Smooth muscle cell (in vitro differentiated cells): ENCODE results near the gene LDB2. TPM values are rescaled to one million over a fixed set of nuclear protein-coding genes. Genes with fewer than 3 reads are reported as not detected.

Experiments
- DNase-seq: peaks from one replicate; lab custom pipeline; 2025; ENCODE audit not compliant: unreplicated experiment; lab: John Stamatoyannopoulos, UW
- H2AFZ ChIP-seq: fragments of 200-600 bp; sonication (generic); 2 replicates; pipeline ENCODE4 v1.6.0; 2016; ENCODE audit warnings: antibody characterized with exemption, low read depth, mild to moderate bottlenecking
- H3F3A ChIP-seq: fragments of 200-600 bp; sonication (generic); 2 replicates; pipeline ENCODE4 v1.6.0; 2017; ENCODE audit warnings: antibody characterized with exemption, low read depth
- H3K27ac ChIP-seq: fragments of 200-600 bp; sonication (generic); 2 replicates; pipeline ENCODE4 v1.5.1; 2016; ENCODE audit warnings: low read depth, mild to moderate bottlenecking
- H3K27me3 ChIP-seq: fragments of 200-600 bp; sonication (generic); 2 replicates; pipeline ENCODE4 v1.6.1; 2016; ENCODE audit warnings: low read depth, mild to moderate bottlenecking
- H3K36me3 ChIP-seq: fragments of 200-600 bp; sonication (generic); 2 replicates; pipeline ENCODE4 v1.5.1; 2016; ENCODE audit warnings: low read depth
- H3K4me1 ChIP-seq: fragments of 200-600 bp; sonication (generic); 2 replicates; pipeline ENCODE4 v1.5.1; 2016; ENCODE audit warnings: low read depth
- H3K4me2 ChIP-seq: fragments of 200-600 bp; sonication (generic); 2 replicates; pipeline ENCODE4 v1.6.0; 2016; ENCODE audit warnings: mild to moderate bottlenecking
- H3K4me3 ChIP-seq: fragments of 200-600 bp; sonication (generic); 2 replicates; pipeline ENCODE4 v1.5.1; 2016; ENCODE audit warnings: mild to moderate bottlenecking
- H3K79me2 ChIP-seq: fragments of 200-600 bp; sonication (generic); 2 replicates; pipeline ENCODE4 v1.6.0; 2016; ENCODE audit warnings: low read depth, mild to moderate bottlenecking
- H3K9ac ChIP-seq: fragments of 200-600 bp; sonication (generic); 2 replicates; pipeline ENCODE4 v1.6.0; 2016; ENCODE audit warnings: low read depth
- H3K9me3 ChIP-seq: fragments of 200-600 bp; sonication (generic); replicated peaks from 2 replicates; pipeline ENCODE4 v1.5.1; 2016; ENCODE audit warnings: low read depth
- H4K20me1 ChIP-seq: fragments of 200-600 bp; sonication (generic); 2 replicates; pipeline ENCODE4 v1.6.0; 2016; ENCODE audit warnings: low read depth
- WGBS: methylation state at CpG from one replicate; pipeline ENCODE4 v1.1.7; 2016; ENCODE audit warnings: low lambda C conversion rate; 5-methylcytosine and 5-hydroxymethylcytosine counted together
- polyA plus RNA-seq: library from polyadenylated mRNA; unstranded; fragments of >200 nt; fragmentation: Nextera tagmentation; extraction: Ambion mirVana; gene quantifications from 2 replicates; pipeline ENCODE4 v1.2.1, GENCODE V29; 2016
- total RNA-seq: library from RNA; depleted of rRNA; stranded (reverse); fragments of >200 nt; gene quantifications from 2 replicates; pipeline ENCODE4 v1.2.3, GENCODE V29; 2014
- TF ChIP-seq, protein P1 (sequence below): fragments of 200-600 bp; sonication (generic); IDR thresholded peaks from 2 replicates; pipeline ENCODE4 v1.5.1; 2017; ENCODE audit warnings: borderline replicate concordance, mild to moderate bottlenecking, antibody characterized with exemption; ENCODE audit not compliant: insufficient read depth, poor library complexity, severe bottlenecking

Gene LDB2
- total and polyA plus RNA-seq, 2 experiments from 2014 or later, result 30.6 to 61.5 TPM

DNA sequence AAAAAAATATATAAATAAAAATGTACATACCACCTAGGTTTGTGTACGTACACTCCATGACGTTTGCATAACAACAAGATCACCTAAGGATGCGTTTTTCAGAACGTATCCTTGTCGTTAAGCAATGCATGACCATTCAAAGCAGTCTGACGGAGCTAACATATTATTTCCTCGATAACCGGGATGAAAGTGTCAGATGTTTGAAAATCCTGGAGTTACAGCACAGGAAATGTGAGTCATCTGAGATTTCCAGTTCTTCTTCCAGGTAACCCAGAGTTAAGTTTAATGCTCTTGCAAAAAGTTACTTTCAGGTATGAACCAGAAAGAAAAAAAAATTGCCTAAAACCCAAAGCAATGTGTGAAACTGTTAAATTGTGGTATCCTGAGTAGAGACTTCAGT, 107.9 kb downstream of the LDB2 start:
- Histone ChIP-seq H3K4me1 (peaks cover 5% of the 10 kb centered on the region), H3K27me3 (no peaks in the 10 kb centered on the region), H3K9me3 (no peaks in the 10 kb centered on the region), H3K4me2 (no peak overlapping the region), H3K9ac (no peak overlapping the region), H3K36me3 (no peaks in the 10 kb centered on the region), H4K20me1 (no peaks in the 10 kb centered on the region), H3K27ac (no peak overlapping the region), H3K79me2 (no peaks in the 10 kb centered on the region), H2AFZ (no peak overlapping the region), H3K4me3 (no peak overlapping the region), H3F3A (peaks cover 3% of the 10 kb centered on the region)
- TF ChIP-seq, protein P1, sequence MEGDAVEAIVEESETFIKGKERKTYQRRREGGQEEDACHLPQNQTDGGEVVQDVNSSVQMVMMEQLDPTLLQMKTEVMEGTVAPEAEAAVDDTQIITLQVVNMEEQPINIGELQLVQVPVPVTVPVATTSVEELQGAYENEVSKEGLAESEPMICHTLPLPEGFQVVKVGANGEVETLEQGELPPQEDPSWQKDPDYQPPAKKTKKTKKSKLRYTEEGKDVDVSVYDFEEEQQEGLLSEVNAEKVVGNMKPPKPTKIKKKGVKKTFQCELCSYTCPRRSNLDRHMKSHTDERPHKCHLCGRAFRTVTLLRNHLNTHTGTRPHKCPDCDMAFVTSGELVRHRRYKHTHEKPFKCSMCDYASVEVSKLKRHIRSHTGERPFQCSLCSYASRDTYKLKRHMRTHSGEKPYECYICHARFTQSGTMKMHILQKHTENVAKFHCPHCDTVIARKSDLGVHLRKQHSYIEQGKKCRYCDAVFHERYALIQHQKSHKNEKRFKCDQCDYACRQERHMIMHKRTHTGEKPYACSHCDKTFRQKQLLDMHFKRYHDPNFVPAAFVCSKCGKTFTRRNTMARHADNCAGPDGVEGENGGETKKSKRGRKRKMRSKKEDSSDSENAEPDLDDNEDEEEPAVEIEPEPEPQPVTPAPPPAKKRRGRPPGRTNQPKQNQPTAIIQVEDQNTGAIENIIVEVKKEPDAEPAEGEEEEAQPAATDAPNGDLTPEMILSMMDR, result no peak
- 67% methylated on average over 8 of the region's 8 CpGs for WGBS
- no peak for DNase-seq

DNA sequence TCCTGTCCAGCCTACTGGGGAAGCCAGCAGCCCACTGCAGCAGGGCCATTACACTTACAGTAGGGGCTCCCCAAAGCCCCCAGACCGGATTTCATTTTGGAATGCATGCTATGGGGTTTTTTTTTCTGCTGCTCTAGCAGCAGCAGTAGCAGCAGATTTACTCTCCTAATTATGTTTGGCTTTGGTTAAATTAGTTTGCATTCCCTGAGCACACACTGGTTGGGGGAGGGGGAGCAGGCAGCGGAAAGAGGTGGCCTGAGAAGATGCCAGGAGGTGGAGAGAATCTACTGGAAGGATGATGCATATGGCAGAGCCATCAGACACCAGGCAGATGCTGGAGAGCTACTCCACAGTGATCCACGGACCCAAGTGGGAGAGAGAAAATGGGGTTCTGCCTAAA, 109.6 kb downstream of the LDB2 start:
- Histone ChIP-seq H3F3A (peaks cover 7% of the 10 kb centered on the region), H3K9ac (no peak overlapping the region), H3K27me3 (no peaks in the 10 kb centered on the region), H4K20me1 (no peaks in the 10 kb centered on the region), H3K36me3 (no peaks in the 10 kb centered on the region), H3K4me2 (no peak overlapping the region), H3K4me1 (peaks cover 6% of the 10 kb centered on the region), H3K9me3 (no peaks in the 10 kb centered on the region), H2AFZ (no peak overlapping the region), H3K4me3 (no peak overlapping the region), H3K27ac (no peak overlapping the region), H3K79me2 (no peaks in the 10 kb centered on the region)
- TF ChIP-seq, protein P1, result no peak
- 68% methylated on average over 3 of the region's 3 CpGs for WGBS
- no peak for DNase-seq

DNA sequence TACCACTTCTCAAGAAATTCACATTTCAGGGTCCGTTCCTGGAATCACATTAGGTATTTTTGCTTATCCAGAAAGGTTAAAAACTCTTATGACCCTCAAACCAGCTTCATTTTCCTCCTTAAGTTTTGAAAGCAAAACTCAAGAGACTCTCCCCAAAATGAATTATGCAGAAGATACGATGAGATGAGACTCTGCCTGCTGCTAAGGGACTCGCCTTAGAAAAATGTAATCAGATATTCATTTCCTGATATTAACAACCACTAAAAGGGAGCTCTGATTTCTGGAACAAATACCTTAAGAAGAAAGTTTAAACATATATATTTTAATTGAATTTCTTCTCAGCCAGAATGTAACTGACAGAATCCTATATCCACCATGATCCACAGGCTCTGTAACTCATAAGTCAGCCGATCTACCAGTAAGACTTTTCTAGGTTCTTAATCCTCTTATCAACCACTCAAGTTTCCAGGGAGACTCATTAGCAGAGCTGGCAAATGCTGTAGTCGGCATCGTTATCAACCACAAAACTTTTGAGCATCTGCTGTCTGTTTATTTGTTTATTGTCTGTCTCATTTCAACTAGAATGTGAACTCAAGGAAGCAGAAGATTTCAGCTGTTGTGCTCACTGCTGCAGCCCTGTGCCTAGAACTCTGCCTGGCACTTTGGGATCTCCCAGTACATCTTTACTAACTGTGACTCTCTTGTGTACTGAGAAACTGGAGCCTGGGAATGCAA, 112.5 kb downstream of the LDB2 start:
- Histone ChIP-seq H3K9me3 (no peaks in the 10 kb centered on the region), H4K20me1 (no peaks in the 10 kb centered on the region), H3K4me2 (peak overlapping the region; percentile 65), H3K36me3 (no peaks in the 10 kb centered on the region), H3K27ac (peak overlapping the region; percentile 58), H3F3A (peaks cover 7% of the 10 kb centered on the region), H3K27me3 (no peaks in the 10 kb centered on the region), H3K79me2 (no peaks in the 10 kb centered on the region), H3K4me1 (peaks cover 12% of the 10 kb centered on the region), H2AFZ (no peak overlapping the region), H3K9ac (no peak overlapping the region), H3K4me3 (no peak overlapping the region)
- TF ChIP-seq, protein P1, result no peak
- DNase-seq, result no peak
- 28% methylated on average over 6 of the region's 6 CpGs for WGBS

DNA sequence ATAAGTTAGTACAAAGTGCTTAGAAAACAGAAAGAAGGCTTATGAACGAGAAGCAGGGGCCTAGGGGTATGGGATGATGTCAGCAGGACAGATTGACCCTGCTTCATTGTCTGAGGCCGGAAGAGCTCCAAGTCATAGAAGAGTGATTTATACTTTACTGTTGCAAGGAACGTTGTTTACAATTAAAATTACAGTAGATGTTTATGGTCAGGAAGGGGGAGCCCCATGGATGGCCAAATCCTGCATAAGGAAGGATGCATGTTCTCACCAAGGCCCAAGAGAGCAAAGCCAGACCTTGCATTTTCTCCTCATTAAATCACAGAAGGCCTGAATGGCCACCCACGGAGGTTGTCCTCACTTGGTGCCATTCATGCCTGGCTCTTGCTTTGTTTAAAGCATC, 115.3 kb downstream of the LDB2 start:
- Histone ChIP-seq H3K9me3 (no peaks in the 10 kb centered on the region), H3K9ac (no peak overlapping the region), H3F3A (peaks cover 7% of the 10 kb centered on the region), H4K20me1 (no peaks in the 10 kb centered on the region), H2AFZ (no peak overlapping the region), H3K36me3 (no peaks in the 10 kb centered on the region), H3K27me3 (no peaks in the 10 kb centered on the region), H3K4me1 (peaks cover 12% of the 10 kb centered on the region), H3K79me2 (no peaks in the 10 kb centered on the region), H3K4me2 (peak overlapping the region; percentile 39), H3K27ac (no peak overlapping the region), H3K4me3 (no peak overlapping the region)
- peak; percentile 5 for DNase-seq
- 25% methylated on average over 4 of the region's 4 CpGs for WGBS
- TF ChIP-seq, protein P1, result no peak
